NOMO-1 treated with dmso at 0.1 percent for 144 hours (cell line): ENCODE data around the gene PRPH2.
A peak's percentile ranks its signal among the peaks of the same experiment; 100 is the strongest.

Experiments
- DNase-seq: peaks from one replicate; lab custom pipeline; 2025; ENCODE audit not compliant: unreplicated experiment; lab: John Stamatoyannopoulos, UW

The PRPH2 gene, protein sequence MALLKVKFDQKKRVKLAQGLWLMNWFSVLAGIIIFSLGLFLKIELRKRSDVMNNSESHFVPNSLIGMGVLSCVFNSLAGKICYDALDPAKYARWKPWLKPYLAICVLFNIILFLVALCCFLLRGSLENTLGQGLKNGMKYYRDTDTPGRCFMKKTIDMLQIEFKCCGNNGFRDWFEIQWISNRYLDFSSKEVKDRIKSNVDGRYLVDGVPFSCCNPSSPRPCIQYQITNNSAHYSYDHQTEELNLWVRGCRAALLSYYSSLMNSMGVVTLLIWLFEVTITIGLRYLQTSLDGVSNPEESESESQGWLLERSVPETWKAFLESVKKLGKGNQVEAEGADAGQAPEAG

DNA sequence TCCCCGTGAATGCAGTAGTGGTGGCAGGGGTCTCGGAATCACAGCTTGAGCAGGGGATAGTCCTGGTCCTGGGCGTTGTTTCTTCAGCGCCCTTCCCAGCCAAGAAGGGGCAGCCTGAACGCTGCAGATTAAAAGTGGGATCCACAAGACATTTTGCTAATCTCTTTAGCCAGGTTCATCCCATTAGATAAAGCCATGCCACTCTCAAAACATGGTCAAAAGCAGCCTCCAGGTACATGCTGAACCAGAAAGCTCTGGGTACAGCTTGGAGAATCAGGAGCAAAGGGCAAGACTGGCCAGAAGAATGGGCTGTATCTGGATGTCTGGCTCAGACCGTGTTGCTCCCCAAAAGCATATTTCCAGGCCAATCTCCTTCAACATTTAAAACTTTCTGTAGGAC is at the start of gene PRPH2:
Gene PRPH2, minus strand, starts transcription at position 101 of the 400 bp plus-strand sequence. CDS start 263 bp downstream, outside the sequence.
- no peak for DNase-seq

DNA sequence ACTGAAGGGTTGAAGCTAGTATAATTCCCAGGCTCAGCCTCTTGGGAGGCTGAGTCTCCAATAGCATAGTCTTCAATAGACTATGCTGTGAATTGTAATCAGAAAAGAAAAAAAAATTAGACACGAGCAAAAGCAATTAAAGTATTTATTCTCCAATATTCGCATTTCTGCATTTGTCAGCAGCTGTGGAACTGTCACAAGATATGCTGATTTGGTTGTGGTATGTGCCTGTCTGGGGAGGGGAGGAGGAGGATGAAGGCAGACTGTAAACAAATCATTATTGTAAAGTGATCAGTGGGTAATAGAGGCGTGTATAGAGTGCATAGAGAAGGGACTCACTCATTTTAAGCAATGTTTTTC is 49.3 kb upstream of the PRPH2 start:
- DNase-seq, result no peak

DNA sequence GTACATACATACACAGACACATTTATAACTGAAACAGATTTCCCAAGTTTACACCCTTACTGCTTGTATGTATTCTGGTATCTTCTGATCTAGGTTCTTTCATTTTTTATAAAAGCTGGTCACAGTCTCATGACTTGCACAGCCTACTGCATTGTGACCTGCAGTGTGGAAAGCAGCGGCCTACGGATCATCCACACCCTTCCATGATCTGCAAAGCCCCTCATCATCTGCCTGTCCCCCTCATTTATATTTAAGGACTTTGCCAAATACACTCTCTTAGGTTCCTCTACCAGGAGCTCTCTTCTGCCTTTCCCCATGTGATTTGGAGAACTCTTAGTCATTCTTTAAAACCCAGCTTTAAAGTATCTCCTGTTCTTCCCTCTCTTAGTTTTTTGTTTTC is 47.4 kb upstream of the PRPH2 start:
- no peak for DNase-seq

DNA sequence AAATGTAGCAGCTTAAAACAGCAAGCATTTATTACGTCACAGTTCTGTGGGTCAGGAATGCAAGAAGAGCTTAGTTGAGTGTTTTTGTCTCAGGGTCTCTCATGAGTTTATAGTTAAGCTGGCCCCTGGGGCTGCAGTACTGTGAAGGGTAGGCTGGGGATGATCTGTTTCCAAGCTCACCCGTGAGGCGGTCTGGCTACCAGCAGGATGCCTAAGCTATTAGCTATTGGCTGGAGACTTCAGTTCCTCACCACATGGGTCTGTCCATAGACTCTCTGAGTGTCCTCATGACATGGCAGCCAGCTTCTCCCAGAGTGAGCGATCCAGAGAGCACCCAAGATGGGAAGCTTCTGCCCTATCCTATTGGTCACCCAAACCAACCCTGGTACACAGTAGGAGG is 46.7 kb upstream of the PRPH2 start:
- DNase-seq, result no peak

DNA sequence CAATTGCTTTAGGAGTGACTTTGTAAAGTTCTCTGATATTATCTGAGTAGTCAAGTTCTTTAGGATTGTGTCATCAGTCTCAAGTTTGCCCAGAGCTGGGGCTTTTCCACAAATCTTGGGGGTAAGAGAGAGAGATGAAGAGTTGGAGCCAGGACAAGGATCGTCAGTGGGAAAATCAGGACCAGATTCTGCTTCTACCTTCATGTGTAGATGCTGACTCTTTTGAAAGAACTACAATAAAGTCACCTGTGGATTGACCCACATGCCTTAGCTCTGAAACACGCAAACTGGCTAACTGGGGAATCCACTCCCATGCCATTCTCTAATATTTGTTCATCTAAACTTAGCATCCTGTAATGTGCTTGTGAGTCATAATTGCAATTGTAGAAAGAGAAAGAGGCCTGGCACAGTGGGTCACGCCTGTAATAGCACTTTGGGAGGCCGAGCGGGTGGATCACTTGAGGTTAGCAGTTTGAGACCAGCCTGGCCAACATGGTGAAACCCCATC is 43.8 kb upstream of the PRPH2 start:
- DNase-seq, result no peak

DNA sequence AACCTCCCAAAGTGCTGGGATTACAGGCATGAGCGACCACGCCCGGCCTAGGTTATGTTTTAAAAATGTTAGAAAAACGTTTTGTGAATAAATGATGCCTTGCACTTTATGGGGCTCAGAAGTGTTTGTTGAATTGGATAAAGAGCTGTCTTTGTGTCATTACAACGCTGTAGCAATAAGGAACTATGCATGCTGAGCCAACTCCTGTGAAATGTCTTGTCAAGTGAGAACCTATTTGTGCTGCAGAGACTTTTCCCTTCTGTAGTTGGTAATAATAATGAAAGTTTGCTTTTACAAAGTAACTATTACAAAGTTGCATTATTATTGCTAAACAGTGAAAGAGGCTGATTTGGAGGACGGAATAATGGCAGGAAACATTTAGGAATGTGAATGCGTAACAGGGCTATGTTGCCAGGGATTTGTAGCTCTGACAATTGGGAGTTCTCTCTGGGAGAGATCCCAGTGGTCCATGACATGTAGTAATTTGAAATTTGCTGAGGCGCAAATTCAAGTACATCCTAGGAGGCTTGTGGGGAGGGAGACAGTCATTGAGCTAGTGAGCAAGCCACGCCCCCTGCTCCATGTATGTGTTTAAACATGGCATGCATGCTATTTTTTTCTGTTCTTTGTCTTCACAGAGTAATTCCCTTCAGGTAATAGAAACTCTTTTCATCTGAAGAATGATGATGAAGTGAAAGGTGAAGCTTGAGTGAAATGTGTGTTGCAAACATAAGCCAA is 42.7 kb upstream of the PRPH2 start:
- DNase-seq, result no peak

DNA sequence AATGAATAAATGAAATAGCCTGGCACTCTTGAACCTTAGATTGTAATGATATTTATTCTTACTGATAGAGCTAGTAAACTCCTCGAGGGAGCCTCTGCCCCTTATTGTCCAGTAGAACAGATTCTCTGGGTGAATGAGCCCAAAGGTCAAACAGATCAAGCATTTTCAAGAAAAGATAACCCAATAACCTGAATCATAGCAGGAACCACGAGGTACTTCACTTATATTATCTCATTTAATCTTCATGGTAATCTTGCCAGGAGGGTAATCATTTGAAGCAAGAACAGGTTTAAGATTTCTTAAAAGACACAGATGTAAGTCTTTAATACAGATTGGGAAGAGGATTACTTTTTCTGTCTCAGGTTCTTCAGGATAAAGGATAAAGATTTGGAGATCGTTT is 40.6 kb upstream of the PRPH2 start:
- DNase-seq, result no peak

DNA sequence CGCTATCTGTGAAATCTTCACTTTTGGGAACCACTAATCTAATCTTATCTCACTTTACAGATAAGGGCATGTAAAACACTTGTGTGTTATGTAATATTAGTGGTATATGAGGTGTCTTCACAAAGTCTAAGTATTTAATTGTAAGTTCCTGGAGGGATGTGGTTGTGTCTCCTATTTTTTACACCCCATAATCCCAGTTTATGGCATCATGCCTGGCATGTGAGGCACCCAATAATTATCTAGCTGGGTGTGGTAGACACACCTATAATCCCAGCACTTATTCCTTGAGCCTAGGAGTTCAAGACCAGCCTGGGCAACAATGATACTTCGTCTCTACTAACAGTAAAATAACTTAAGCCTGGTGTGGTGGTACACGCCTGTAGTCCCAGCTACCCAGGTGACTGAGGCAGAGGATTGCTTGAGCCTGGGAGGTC is 40.0 kb upstream of the PRPH2 start:
- DNase-seq, result no peak

DNA sequence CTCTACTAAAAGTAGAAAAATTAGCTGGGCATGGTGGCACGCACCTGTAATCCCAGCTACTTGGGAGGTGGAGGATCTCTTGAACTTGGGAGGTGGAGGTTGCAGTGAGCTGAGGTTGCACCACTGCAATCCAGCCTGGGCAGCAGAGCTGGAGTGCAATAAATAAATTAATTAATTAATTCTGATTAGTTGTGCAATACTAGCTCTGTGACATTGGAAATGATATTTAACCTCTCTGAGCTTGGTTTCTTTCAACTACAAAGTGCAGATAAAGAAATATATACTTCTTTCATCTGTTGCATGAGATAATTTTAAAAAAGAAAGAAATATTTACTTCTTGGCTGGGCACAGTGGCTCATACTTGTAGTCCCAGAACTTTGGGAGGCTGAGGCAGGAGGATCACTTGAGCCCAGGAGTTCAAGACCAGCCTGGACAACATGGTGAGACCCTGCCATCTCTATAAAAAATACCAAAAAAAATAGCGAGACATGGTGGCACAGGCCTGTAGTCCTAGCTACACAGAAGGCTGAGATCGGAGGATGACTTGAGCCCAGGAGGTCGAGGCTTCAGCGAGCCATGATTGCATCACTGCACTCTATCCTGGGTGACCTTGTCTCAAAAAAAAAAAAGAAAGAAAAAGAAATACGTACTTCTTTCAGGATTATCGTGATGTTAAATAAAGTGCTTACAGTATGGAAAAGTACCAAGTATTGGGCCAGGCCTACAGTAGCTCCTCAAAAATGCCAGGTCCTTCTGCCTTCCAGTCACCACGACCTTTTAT is 39.1 kb upstream of the PRPH2 start:
- DNase-seq, result no peak

DNA sequence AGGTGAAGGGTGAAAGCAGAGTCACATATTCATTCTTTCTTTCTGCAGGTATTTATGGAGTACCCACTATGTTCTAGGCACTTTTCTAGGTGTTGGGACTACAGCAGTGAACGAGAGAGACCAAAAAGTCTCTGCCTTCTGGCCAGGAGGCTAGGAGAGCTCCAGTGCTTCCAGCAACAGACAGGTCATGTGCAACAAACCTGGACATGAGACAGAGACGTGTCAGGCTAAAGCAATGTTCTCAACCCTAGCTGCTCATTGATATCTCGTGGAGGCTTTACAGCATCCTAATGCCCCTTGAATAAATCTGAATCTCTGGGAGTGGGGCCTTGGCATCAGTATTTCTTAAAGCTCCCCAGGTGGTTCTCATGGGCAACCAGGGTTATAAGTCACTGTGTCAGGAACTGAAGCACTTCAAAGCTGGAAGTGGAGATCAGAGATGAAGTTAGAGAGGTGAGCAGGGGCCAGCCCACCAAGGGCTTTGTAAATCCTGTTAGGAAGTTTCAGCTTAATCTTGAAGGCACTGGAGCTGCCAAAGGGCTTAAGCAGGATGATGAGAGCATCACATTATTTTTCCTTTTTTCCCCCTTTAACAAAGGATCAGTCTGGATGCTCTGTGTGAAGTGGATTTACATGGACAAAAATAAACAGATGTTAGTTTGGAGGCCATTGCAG is 36.5 kb upstream of the PRPH2 start:
- DNase-seq, result no peak

DNA sequence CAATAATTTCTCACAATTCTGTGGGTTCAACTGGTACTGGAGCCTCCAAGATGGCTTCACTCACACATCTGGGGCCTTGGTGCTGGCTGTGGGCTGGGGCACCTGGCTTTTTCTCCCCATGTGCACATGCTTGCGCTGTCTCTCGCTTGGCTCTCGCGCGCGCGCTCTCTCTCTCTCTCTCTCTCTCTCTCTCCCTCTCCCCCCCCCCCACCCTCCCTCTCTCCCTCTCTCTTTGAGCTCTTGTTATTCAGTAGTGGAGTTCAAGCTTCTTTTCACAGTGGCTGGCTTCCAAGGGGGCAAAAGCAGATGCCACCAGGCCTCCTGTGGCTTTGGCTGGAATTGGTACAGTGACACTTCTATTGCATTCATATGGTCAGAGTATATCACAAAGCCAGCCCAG is 34.3 kb upstream of the PRPH2 start:
- DNase-seq, result no peak

DNA sequence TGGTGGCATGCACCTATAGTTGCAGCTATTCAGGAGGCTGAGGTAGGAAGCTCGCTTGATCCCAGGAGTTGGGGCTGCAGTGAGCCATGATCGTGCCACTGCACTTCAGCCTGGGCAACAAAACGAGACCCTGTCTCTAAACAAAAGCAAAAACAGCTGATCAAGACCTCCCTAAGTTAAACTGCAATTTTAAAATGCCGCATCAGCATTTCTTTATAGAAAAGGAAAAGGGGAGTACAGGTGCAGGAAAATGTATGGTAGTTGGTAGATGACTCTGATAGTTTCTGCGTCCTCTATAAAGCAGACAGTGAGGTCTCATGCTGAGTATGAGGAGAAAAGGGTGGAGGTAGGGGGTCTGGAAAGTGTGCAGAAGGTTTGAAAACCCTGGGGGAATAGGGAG is 32.4 kb upstream of the PRPH2 start:
- no peak for DNase-seq

DNA sequence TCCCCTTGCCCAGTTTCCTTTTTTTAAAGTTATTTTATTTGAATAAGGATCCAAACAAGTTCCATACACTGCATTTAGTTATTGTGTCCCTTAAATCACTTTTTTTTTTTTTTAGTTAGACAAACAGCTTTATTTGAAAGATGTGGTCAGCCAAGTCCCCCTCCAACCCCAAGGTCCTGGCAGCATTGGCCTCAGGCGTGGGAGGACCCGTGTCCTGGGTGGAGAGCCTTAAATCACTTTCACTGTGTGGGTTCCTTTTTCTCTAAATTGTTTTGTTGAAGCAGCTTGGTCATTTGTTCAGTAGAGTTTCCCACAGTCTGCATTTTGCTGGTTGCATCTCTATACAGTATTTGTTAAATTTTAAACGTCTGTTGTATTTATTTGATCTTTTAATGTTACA is 28.7 kb upstream of the PRPH2 start:
- no peak for DNase-seq

DNA sequence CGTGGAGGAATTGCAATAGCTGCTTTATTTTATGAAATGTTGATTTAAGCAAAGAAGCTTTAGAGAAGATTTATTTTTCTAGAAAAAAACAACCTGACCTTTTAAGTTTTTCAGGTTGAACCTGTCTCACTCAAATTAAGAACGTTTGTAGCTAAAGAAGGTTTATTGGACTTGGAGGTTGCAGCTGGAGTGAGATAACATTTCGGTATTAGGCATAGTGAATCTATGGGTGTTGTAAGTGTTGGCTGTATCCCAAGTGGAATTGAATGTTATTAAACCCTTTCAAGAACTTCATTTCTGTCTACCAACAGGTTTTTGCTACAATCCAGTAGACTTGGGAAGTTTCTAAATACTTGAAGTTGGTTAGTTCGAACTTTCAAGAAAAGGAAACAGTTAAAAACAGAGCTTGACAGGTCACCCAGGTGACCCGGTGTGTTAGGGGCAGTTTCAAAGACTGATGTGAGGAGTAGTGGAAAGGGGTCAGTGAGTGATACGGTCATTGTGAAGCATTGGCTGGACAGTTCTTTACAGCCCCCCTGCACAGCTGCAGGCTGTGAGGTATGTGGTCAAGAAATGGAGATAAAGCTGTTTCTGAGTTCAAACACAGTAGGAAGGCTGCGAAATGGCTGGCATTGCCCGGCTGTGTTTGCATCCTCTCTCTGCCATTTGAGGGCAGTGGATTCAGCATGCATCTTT is 26.0 kb upstream of the PRPH2 start:
- no peak for DNase-seq

DNA sequence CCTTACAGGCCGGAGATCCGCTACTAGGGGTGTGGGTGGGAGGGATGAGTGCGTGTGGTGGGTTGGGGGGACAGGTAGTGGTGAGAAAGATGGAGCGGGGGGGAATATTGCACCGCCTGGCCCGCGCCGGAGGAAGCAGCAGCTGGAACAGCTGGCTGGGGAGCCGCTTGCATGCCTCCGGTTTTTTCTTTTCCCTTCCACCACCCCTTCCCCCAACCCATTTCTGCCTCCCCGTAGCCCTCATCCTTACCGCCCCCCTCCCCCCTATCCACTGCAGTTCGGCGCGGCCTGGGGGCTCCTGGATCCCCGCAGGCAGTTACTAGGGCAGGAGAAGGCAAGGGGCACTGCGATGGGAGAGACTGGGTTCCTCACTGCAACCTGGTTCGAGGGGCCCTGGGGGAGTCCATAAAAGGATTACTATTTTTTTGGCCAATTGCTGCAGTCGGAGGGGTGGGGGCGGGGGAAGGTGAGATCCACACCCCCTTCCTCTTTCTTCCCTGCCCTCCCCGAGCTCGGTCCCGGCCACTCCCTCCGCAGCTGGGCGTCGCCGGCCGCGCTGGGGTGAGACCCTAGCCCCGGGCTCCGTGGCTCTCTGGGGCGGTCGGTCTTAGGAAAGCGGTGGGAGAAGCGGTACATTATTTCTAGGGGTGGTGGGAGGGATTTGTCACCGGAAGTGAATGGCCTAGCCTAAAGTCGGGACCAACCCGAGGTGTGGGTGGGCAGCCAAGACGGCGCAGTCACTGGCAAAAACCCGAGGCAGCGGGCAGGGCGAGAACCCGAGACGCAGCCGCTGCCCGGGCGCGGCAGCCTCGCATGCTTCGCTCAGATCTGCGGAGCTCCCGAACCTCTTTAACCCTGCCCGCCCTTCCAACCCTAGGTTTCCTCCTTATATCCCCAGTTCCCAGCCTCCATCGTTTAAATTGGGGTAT is 24.3 kb upstream of the PRPH2 start:
- peak; percentile 72 for DNase-seq

DNA sequence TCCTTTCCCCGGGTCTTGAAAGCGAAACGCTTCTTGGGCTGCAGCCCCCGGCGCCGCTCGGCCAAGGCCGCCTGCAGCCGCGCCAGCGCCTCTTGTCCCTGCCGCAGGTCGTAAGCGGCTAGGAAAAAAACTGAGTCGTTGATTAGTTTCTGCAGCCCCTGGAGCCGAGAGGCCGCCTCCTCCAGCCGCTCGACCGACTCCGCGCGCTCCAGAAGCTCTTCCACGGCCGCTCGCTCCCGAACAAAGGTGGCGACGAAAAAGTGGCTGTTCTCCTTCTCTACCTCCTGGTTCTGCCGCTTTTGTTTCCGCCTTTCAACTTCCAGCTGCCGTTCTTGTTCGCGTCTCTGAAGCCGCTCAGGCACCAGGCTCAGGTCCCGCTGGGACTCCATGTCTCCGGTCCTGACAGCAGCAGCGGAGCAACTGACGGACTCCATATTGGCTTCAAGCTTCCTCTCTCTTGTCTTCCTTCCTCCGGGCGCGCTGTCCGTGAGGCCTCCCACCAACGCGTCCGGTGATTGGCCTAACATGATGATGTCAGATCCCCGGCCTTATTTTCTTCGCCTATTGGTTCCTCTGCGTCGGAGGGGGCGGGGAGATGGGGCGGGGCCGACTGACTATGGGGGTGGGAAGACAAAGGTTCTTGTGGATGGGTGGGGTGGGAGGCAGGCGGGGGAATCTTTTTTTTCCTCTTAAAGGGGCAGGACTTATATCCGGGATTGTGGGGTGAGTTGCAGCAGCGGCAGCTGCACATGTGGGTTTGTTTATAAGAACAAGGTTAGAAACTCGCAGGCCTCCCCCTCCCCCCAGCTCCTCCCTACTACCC is 23.5 kb upstream of the PRPH2 start, which contains the start of gene TBCC:
Gene TBCC, minus strand, starts transcription at position 464 of the 823 bp plus-strand sequence. Its CDS starts 30 bp downstream, at position 434.
- peak; percentile 97 for DNase-seq

DNA sequence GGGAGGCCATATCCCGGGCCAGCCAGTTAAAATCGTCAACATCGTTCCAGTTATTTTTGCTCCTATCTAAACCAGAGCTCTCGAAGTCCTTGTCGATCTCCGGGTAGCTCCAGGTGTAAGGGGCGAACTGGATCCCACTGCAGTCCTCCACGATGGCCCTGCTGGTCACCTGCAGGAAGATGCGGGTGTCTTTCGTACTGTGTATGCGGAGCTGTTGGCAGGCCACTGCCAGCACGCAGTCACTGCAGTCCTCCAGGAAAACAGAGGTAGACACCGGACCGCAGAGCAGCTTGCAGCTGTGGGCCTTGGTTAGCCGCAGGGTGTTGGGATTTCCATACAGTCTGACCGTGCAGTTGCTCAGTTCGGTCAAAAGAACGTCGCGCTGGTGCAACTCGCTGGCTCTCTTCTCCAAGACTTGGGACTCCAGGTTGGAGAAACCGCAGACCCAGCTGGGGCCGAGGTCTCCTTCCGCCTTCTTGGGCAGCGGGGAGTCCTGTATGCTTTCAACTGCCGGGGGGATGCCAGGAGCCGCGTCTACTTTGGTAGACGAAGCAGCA is 22.8 kb upstream of the PRPH2 start:
- peak; percentile 27 for DNase-seq

DNA sequence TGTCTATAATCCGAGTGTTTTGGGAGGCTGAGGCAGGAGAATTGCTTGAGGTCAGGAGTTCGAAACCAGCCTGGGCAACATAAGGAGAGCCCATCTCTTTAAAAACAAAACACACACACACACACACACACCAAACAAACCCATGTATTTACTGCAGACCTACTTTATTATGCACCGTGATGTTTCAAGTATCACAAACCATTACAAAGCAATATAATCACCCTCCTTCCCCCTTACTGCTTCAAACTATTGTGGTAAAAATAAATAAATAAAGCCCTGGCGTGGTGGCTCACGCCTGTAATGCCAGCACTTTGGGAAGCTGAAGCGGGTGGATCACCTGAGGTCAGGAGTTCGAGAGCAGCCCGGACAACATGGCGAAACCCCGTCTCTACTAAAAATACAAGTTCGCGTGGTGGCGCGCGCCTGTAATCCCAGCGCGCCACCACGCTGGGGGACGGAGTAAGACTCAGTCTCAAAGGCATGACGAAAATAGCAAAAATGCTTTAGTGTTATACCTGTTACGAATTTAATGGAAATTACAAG is 22.0 kb upstream of the PRPH2 start:
- no peak for DNase-seq
